Mesenchymal stem cell (in vitro differentiated cells and primary cell): ENCODE results near the gene C2CD4A.

Experiments
- DNase-seq: peaks from one replicate; pipeline ENCODE4 v3.0.0-alpha.2; 2013
- H2AFZ ChIP-seq: one replicate; pipeline ENCODE4 v1.6.1; 2013; ENCODE audit warnings: low read depth, mild to moderate bottlenecking, control low read depth, inconsistent platforms, low read length, moderate library complexity
- H2AK5ac ChIP-seq: 2 replicates; pipeline ENCODE4 v1.6.1; 2013; ENCODE audit warnings: low read length, moderate library complexity, mild to moderate bottlenecking, inconsistent platforms; ENCODE audit not compliant: severe bottlenecking
- H2BK120ac ChIP-seq: one replicate; pipeline ENCODE4 v1.6.1; 2013; ENCODE audit warnings: low read depth, mild to moderate bottlenecking, inconsistent platforms, low read length, moderate library complexity
- H2BK12ac ChIP-seq, 2 experiments: one replicate each; pipeline ENCODE4 v1.6.1; 2013; ENCODE audit warnings: inconsistent platforms in 2 of 2, low read length in 2 of 2, mild to moderate bottlenecking in 2 of 2, moderate library complexity in 2 of 2, control low read depth in 1 of 2
- H2BK15ac ChIP-seq: one replicate; pipeline ENCODE4 v1.6.1; 2013; ENCODE audit warnings: mild to moderate bottlenecking, low read depth, inconsistent platforms; ENCODE audit not compliant: poor library complexity, severe bottlenecking
- H2BK5ac ChIP-seq: 2 replicates; pipeline ENCODE4 v1.6.1; 2013; ENCODE audit warnings: low read depth, mild to moderate bottlenecking, low read length, control low read depth, inconsistent platforms; ENCODE audit not compliant: poor library complexity, severe bottlenecking
- H3K14ac ChIP-seq, 2 experiments: one replicate each; pipeline ENCODE4 v1.6.1; 2013; ENCODE audit warnings: inconsistent platforms in 2 of 2, low read length in 2 of 2, control low read depth in 1 of 2, mild to moderate bottlenecking in 1 of 2, moderate library complexity in 1 of 2
- H3K18ac ChIP-seq, 2 experiments: one replicate each; pipeline ENCODE4 v1.6.1; 2013; ENCODE audit warnings: inconsistent platforms in 2 of 2, low read length in 2 of 2, control low read depth in 1 of 2, low read depth in 1 of 2, mild to moderate bottlenecking in 1 of 2
- H3K23ac ChIP-seq, 2 experiments: one replicate each; pipeline ENCODE4 v1.6.1; 2013; ENCODE audit warnings: inconsistent platforms in 2 of 2, low read length in 2 of 2, mild to moderate bottlenecking in 2 of 2, moderate library complexity in 2 of 2, control low read depth in 1 of 2
- H3K27ac ChIP-seq: 2 replicates; pipeline ENCODE4 v1.5.1; 2013; ENCODE audit warnings: mild to moderate bottlenecking, moderate library complexity, low read length, control low read depth, inconsistent platforms; ENCODE audit not compliant: poor library complexity, severe bottlenecking
- H3K27me3 ChIP-seq, 2 experiments: 2 replicates each; pipeline versions ENCODE4 v1.6.1 to v1.7.0; 2013; ENCODE audit warnings: low read length in 2 of 2, mild to moderate bottlenecking in 2 of 2, moderate library complexity in 2 of 2, control low read depth in 1 of 2, inconsistent platforms in 1 of 2; ENCODE audit not compliant: control insufficient read depth in 1 of 2, insufficient read depth in 1 of 2
- H3K36me3 ChIP-seq, 2 experiments: 2 replicates each; pipeline versions ENCODE4 v1.6.1 to v1.7.0; 2013; ENCODE audit warnings: low read length in 2 of 2, control low read depth in 1 of 2, inconsistent platforms in 1 of 2, low read depth in 1 of 2, mild to moderate bottlenecking in 1 of 2; ENCODE audit not compliant: insufficient read depth in 2 of 2, control insufficient read depth in 1 of 2
- H3K4ac ChIP-seq, 2 experiments: one replicate each; pipeline ENCODE4 v1.6.1; 2013; ENCODE audit warnings: inconsistent platforms in 2 of 2, low read length in 2 of 2, mild to moderate bottlenecking in 2 of 2, moderate library complexity in 2 of 2, control low read depth in 1 of 2, low read depth in 1 of 2
- H3K4me1 ChIP-seq: 2 replicates; pipeline ENCODE4 v1.6.1; 2013; ENCODE audit warnings: low read depth, low read length, control low read depth; ENCODE audit not compliant: control insufficient read depth, insufficient read depth
- H3K4me2 ChIP-seq: 2 replicates; pipeline ENCODE4 v1.6.1; 2013; ENCODE audit warnings: low read length, mild to moderate bottlenecking, inconsistent platforms; ENCODE audit not compliant: poor library complexity, severe bottlenecking
- H3K4me3 ChIP-seq, 2 experiments: 2 replicates each; pipeline versions ENCODE4 v1.5.1 to v1.7.0; 2013; ENCODE audit warnings: low read length in 2 of 2, mild to moderate bottlenecking in 2 of 2, control low read depth in 1 of 2, low read depth in 1 of 2; ENCODE audit not compliant: insufficient read depth in 1 of 2
- H3K79me1 ChIP-seq: replicated peaks from 2 replicates; pipeline ENCODE4 v1.6.1; 2013; ENCODE audit warnings: mild to moderate bottlenecking, control low read depth, low read length, inconsistent platforms; ENCODE audit not compliant: poor library complexity, severe bottlenecking
- H3K9ac ChIP-seq: 2 replicates; pipeline ENCODE4 v1.7.0; 2013; ENCODE audit warnings: mild to moderate bottlenecking, low read length, moderate library complexity
- H3K9me3 ChIP-seq: 2 replicates; pipeline ENCODE4 v1.7.0; 2013; ENCODE audit warnings: mild to moderate bottlenecking, low read length; ENCODE audit not compliant: control insufficient read depth
- H4K8ac ChIP-seq: one replicate; pipeline ENCODE4 v1.6.1; 2013; ENCODE audit warnings: inconsistent platforms, mild to moderate bottlenecking, low read length, moderate library complexity
- H4K91ac ChIP-seq: one replicate; pipeline ENCODE4 v1.6.1; 2013; ENCODE audit warnings: mild to moderate bottlenecking, low read length, inconsistent platforms
- WGBS: methylation state at CpG from one replicate; pipeline ENCODE4 v1.1.7; 2013; ENCODE audit warnings: mixed read lengths; 5-methylcytosine and 5-hydroxymethylcytosine counted together

The C2CD4A gene

GRCh38 chr15:62106096-62106495 lies 39.3 kb downstream of the C2CD4A start:
- no peaks in the 10 kb centered on the region for H3K9me3 ChIP-seq
- H3K4me2 ChIP-seq, result no peak overlapping the region
- no peak overlapping the region for H3K9ac ChIP-seq
- no peak overlapping the region for H4K91ac ChIP-seq
- no peak overlapping the region for H2AK5ac ChIP-seq
- H3K36me3 ChIP-seq, result no peaks in the 10 kb centered on the region
- no peak overlapping the region for H3K14ac ChIP-seq
- no peak overlapping the region for H2BK120ac ChIP-seq
- no peak overlapping the region for H3K4ac ChIP-seq
- no peaks in the 10 kb centered on the region for H3K79me1 ChIP-seq
- DNase-seq, result no peak
- H2BK5ac ChIP-seq, result no peak overlapping the region
- no peak overlapping the region for H4K8ac ChIP-seq
- H2BK12ac ChIP-seq, result no peak overlapping the region
- H2AFZ ChIP-seq, result no peak overlapping the region
- H3K27ac ChIP-seq, result no peak overlapping the region
- no peak overlapping the region for H3K23ac ChIP-seq
- H2BK15ac ChIP-seq, result no peak overlapping the region
- H3K4me3 ChIP-seq, result no peak overlapping the region
- no peak overlapping the region for H3K18ac ChIP-seq
- 100% methylated on average over 3 of the region's 3 CpGs for WGBS
- H3K4me1 ChIP-seq, result peaks cover 4% of the 10 kb centered on the region
- peaks cover 0 to 4% of the 10 kb centered on the region in 2 experiments for H3K27me3 ChIP-seq

- Histone ChIP-seq H3K14ac (no peak overlapping the region), H2BK12ac (no peak overlapping the region), H2AK5ac (no peak overlapping the region), H3K4me2 (no peak overlapping the region), H3K79me1 (no peaks in the 10 kb centered on the region), H3K4me3 (no peak overlapping the region), H3K4ac (no peak overlapping the region), H2BK5ac (no peak overlapping the region), H3K36me3 (no peaks in the 10 kb centered on the region), H3K4me1 (peaks cover 6% of the 10 kb centered on the region), H2BK15ac (no peak overlapping the region), H4K91ac (no peak overlapping the region), H2BK120ac (no peak overlapping the region), H3K27me3 (no peaks in the 10 kb centered on the region), H3K9me3 (no peaks in the 10 kb centered on the region), H3K23ac (no peak overlapping the region), H2AFZ (no peak overlapping the region), H3K27ac (no peak overlapping the region), H4K8ac (no peak overlapping the region), H3K18ac (no peak overlapping the region), H3K9ac (no peak overlapping the region)
- no CpG with 5 or more reads among the region's 2 CpGs for WGBS
- DNase-seq, result no peak
These were observed 40.9 kb downstream of the C2CD4A start for GRCh38 chr15:62107571-62108121.

GRCh38 chr15:62108411-62108810 lies 41.6 kb downstream of the C2CD4A start:
- peaks cover 12% of the 10 kb centered on the region for H3K4me1 ChIP-seq
- no peak overlapping the region for H3K9ac ChIP-seq
- no peaks in the 10 kb centered on the region for H3K27me3 ChIP-seq
- H4K91ac ChIP-seq, result no peak overlapping the region
- H2BK15ac ChIP-seq, result no peak overlapping the region
- no peak overlapping the region for H2BK5ac ChIP-seq
- H2BK12ac ChIP-seq, result no peak overlapping the region
- no peak overlapping the region for H3K4ac ChIP-seq
- DNase-seq, result no peak
- H3K4me3 ChIP-seq, result no peak overlapping the region
- H3K36me3 ChIP-seq, result no peaks in the 10 kb centered on the region
- H3K79me1 ChIP-seq, result no peaks in the 10 kb centered on the region
- no peak overlapping the region for H3K14ac ChIP-seq
- no peak overlapping the region for H3K4me2 ChIP-seq
- no peak overlapping the region for H2AK5ac ChIP-seq
- whole genome bisulfite sequencing, result 59% methylated on average over 2 of the region's 2 CpGs
- H3K23ac ChIP-seq, result no peak overlapping the region
- H2AFZ ChIP-seq, result no peak overlapping the region
- no peak overlapping the region for H4K8ac ChIP-seq
- H3K9me3 ChIP-seq, result no peaks in the 10 kb centered on the region
- H3K27ac ChIP-seq, result no peak overlapping the region
- H3K18ac ChIP-seq, result no peak overlapping the region
- H2BK120ac ChIP-seq, result no peak overlapping the region

- Histone ChIP-seq H2AFZ (no peak overlapping the region), H2AK5ac (no peak overlapping the region), H3K9ac (no peak overlapping the region), H2BK12ac (no peak overlapping the region), H3K36me3 (no peaks in the 10 kb centered on the region), H3K18ac (no peak overlapping the region), H3K4me1 (peaks cover 16% of the 10 kb centered on the region), H4K91ac (no peak overlapping the region), H2BK5ac (no peak overlapping the region), H3K79me1 (no peaks in the 10 kb centered on the region), H3K9me3 (no peaks in the 10 kb centered on the region), H3K27ac (no peak overlapping the region), H3K4ac (no peak overlapping the region), H2BK15ac (no peak overlapping the region), H3K4me3 (no peak overlapping the region), H3K14ac (no peak overlapping the region), H2BK120ac (no peak overlapping the region), H3K4me2 (no peak overlapping the region), H3K27me3 (no peaks in the 10 kb centered on the region), H3K23ac (no peak overlapping the region), H4K8ac (no peak overlapping the region)
- no peak for DNase-seq
- 100% methylated on average over 1 of the region's 1 CpG for WGBS
These were observed 42.7 kb downstream of the C2CD4A start for GRCh38 chr15:62109437-62109836.
